ENCODE measurements around the gene LRRC41. TPM values are rescaled to one million over a fixed set of nuclear protein-coding genes. Genes with fewer than 3 reads are reported as not detected.

The LRRC41 gene, protein sequence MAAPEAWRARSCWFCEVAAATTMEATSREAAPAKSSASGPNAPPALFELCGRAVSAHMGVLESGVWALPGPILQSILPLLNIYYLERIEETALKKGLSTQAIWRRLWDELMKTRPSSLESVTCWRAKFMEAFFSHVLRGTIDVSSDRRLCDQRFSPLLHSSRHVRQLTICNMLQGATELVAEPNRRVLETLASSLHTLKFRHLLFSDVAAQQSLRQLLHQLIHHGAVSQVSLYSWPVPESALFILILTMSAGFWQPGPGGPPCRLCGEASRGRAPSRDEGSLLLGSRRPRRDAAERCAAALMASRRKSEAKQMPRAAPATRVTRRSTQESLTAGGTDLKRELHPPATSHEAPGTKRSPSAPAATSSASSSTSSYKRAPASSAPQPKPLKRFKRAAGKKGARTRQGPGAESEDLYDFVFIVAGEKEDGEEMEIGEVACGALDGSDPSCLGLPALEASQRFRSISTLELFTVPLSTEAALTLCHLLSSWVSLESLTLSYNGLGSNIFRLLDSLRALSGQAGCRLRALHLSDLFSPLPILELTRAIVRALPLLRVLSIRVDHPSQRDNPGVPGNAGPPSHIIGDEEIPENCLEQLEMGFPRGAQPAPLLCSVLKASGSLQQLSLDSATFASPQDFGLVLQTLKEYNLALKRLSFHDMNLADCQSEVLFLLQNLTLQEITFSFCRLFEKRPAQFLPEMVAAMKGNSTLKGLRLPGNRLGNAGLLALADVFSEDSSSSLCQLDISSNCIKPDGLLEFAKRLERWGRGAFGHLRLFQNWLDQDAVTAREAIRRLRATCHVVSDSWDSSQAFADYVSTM
- total RNA-seq (2021; fragmentation: NEBNext Ultra II Directional; extraction: Animal tissue kit (Norgen Biotek cat#: 25700)) = 100 to 1,000 TPM in 4 of 6 experiments, 10 to 100 TPM in 2; 93.9 to 118 (median 104) TPM
- long read RNA-seq, full-length matches to known transcripts = 102 of 156 reads
- long read RNA-seq, partial matches to known transcripts = 31 of 156 reads
- long read RNA-seq, other reads (novel, unspliced or antisense) = 23 of 156 reads

DNA sequence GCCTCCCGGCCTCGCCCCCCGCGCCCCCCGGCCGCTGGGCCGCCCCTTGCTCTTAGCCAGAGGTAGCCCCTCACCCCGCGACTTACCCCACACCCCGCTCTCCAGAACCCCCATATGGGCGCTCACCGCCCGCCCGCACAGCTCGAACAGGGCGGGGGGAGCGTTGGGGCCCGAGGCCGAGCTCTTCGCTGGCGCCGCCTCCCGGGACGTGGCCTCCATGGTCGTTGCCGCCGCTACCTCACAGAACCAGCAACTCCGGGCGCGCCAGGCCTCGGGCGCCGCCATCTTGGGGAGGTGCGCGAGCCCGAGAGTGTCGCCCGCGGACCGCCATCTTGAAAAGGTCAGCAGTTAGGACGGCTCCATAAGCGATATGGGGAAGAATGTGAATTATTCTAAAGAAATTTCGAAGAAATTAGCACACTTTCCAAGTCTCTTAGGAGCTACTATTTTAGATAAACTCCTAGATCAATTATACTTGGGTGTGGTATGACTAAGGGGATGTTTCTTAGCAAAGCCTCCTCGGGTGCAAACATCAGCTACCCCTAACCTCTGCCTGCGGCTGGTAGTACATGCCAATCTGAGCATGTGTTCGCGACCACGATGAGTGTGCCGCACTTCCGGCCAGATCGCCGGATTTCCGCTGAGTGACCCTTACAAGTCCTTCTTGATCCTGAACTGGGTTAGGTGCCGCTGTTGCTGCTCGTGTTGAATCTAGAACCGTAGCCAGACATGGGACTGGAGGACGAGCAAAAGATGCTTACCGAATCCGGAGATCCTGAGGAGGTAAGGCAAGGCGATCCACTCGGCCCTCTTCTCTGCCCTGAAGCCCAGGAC lies at the start of gene LRRC41, which contains the start of gene UQCRH:
TSS of gene LRRC41 (minus strand) at position 579 of the 834 bp plus-strand sequence. CDS start at position 285, 294 bp downstream.
TSS of gene UQCRH (plus strand) at position 661 of the 834 bp plus-strand sequence. CDS start at position 730, 69 bp downstream.
- Mint-ChIP-seq H3K27ac (peak within 1 kb of the TSS; percentile 98), H3K4me1 (ENCODE audit: low read depth) (peaks cover 47% of the 10 kb centered on the region), H3K27me3 (ENCODE audit: insufficient read depth) (peaks cover 2% of the 10 kb centered on the region), H3K4me3 (peak within 1 kb of the TSS; percentile 98), H3K36me3 (ENCODE audit: low read depth) (peaks cover 14% of the 10 kb centered on the region; the same call in 1 of the 2 replicates), H3K9me3 (no peaks in the 10 kb centered on the region)
- DNase-seq = peak; percentile 96
- TF ChIP-seq, protein P1, sequence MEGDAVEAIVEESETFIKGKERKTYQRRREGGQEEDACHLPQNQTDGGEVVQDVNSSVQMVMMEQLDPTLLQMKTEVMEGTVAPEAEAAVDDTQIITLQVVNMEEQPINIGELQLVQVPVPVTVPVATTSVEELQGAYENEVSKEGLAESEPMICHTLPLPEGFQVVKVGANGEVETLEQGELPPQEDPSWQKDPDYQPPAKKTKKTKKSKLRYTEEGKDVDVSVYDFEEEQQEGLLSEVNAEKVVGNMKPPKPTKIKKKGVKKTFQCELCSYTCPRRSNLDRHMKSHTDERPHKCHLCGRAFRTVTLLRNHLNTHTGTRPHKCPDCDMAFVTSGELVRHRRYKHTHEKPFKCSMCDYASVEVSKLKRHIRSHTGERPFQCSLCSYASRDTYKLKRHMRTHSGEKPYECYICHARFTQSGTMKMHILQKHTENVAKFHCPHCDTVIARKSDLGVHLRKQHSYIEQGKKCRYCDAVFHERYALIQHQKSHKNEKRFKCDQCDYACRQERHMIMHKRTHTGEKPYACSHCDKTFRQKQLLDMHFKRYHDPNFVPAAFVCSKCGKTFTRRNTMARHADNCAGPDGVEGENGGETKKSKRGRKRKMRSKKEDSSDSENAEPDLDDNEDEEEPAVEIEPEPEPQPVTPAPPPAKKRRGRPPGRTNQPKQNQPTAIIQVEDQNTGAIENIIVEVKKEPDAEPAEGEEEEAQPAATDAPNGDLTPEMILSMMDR (IDR thresholded peaks at IDR 0.05) = peak; percentile 40; the same call in 1 of the 2 replicates

DNA sequence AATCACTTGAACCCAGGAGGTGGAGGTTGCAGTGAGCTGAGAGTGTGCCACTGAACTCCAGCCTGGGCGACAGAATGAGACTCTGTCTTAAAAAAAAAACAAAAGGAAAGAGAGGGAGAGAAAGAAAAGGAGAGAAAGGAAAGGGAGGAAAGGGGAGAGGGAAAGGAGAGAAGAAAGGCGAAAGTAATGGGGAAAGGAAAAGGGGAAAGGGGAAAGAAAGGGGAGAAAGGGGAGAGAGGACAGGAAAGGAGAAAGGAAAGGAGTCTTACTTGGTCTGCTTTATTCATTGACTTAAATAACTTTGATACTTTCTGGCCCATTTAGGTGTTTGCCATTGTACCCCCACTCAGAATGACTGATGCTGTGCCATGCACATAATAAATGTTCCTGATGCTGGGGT lies 48.9 kb upstream of the LRRC41 start:
- Mint-ChIP-seq H3K27ac (no peak overlapping the region), H3K4me1 (ENCODE audit: low read depth) (peaks cover 9% of the 10 kb centered on the region), H3K27me3 (ENCODE audit: insufficient read depth) (peaks cover 2% of the 10 kb centered on the region; the same call in 1 of the 2 replicates), H3K36me3 (ENCODE audit: low read depth) (peaks cover 30% of the 10 kb centered on the region), H3K4me3 (no peak overlapping the region), H3K9me3 (no peaks in the 10 kb centered on the region)
- no peak for DNase-seq
- TF ChIP-seq, protein P1 (IDR thresholded peaks at IDR 0.05) = no peak

DNA sequence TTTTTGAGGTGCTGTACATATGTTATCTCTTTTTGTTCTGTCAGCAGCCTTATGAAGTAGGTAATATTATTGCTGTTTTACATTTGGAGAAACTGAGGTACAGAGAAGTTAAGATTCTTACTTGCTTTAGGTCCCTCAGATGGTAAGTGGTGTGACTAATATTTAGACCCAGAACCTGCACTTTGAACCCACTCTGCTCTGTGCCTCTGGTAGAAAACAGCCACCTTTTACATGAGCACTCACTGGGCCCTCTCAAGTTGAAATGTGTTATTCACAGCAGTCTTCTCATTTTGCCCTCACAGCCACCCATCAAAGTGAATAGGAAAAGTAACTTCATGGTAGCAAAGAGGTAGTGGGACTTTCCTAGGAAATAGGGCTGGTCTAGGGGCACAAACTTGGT lies 41.9 kb upstream of the LRRC41 start:
- H3K9me3 Mint-ChIP-seq = no peaks in the 10 kb centered on the region
- peaks cover 31% of the 10 kb centered on the region for H3K36me3 Mint-ChIP-seq (ENCODE audit: low read depth)
- peaks cover 1% of the 10 kb centered on the region; the same call in 1 of the 2 replicates for H3K27me3 Mint-ChIP-seq (ENCODE audit: insufficient read depth)
- H3K4me3 Mint-ChIP-seq = no peak overlapping the region
- TF ChIP-seq, protein P1 (IDR thresholded peaks at IDR 0.05) = no peak
- no peak overlapping the region for H3K27ac Mint-ChIP-seq
- DNase-seq = no peak
- peaks cover 32% of the 10 kb centered on the region for H3K4me1 Mint-ChIP-seq (ENCODE audit: low read depth)

DNA sequence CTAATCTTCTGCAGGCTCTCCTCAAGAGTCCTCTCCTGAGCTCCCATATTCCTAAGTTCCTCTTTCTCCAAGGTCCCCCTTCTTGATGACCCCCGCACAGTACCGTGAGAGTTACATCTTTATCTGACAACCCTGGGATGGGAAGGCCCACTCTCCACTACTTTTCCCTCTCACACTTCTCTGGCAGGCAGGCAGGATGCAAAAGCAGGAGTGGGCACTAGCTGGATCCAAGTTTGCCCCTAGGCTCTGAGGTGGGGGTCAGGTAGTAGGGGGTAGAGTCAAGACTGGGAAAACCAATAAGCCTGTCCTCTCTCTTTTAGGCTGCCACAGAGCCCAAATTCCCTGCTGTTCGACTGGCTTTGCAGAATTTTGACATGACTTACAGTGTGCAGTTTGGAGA lies 41.1 kb upstream of the LRRC41 start:
- no peak for DNase-seq
- peaks cover 38% of the 10 kb centered on the region for H3K4me1 Mint-ChIP-seq (ENCODE audit: low read depth)
- no peaks in the 10 kb centered on the region for H3K9me3 Mint-ChIP-seq
- no peak overlapping the region for H3K4me3 Mint-ChIP-seq
- H3K27ac Mint-ChIP-seq = no peak overlapping the region
- H3K27me3 Mint-ChIP-seq (ENCODE audit: insufficient read depth) = peaks cover 4% of the 10 kb centered on the region; the same call in 1 of the 2 replicates
- TF ChIP-seq, protein P1 (IDR thresholded peaks at IDR 0.05) = no peak
- H3K36me3 Mint-ChIP-seq (ENCODE audit: low read depth) = peaks cover 26% of the 10 kb centered on the region

Data from HFFc6 (cell line).